Spleen (tissue), 7 donors: Measurements from ENCODE around the gene PHF20.

ENCODE experiments used
- POLR2A ChIP-seq, 3 donors: fragments of 450-650 bp; IDR thresholded peaks; one replicate each; pipeline ENCODE4 v1.5.1; 2017; ENCODE audit warnings: antibody characterized with exemption in 3 of 3, mild to moderate bottlenecking in 1 of 3
- POLR2AphosphoS5 ChIP-seq, 3 donors: sonication (generic); formaldehyde crosslinking; IDR thresholded peaks; one replicate each; pipeline ENCODE4 v1.5.1; 2017; ENCODE audit warnings: antibody characterized with exemption in 3 of 3
- TF ChIP-seq, protein P1 (sequence below), 11 experiments: fragments of 200-600 bp in 7 of 11; fragments of 450-650 bp in 4 of 11; sonication (generic) in 4 of 11; IDR thresholded peaks in 8 of 11; conservative IDR thresholded peaks in 3 of 11; 1 replicate in 7 of 11; 2 replicates in 4 of 11; pipeline versions ENCODE4 v1.4.0 to v1.8.0; 2016 to 2021; ENCODE audit warnings: antibody characterized with exemption in 11 of 11, inconsistent platforms in 4 of 11, mild to moderate bottlenecking in 1 of 11
- donor health status: DM: no; HTN: no; CAD: no; lungs with moderate emphysema.
- donor health status: DM: no; HTN: no; CAD: no.
- donor health status: DM: no; HTN: no; CAD: no.

DNA sequence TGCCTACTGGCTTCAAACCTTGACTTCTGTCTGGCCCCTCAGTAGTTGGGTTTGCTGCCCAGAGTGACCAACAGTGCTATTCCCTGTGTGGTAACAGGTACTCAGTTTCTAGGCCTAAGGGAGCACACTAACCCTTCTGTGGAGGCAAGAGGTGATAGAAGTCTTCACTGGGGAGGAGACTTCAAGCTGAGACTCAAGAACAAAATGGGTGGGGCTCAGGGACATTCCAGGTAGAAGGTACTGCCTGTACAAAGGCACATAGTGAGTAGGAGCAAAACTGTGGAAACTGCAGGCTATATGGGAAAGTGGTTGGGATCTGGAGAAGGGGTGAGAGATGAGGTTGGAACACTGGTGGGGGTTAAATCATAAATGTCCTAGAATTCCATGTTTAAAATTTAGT, 184.8 kb downstream of the PHF20 start:
- TF ChIP-seq, protein P1, sequence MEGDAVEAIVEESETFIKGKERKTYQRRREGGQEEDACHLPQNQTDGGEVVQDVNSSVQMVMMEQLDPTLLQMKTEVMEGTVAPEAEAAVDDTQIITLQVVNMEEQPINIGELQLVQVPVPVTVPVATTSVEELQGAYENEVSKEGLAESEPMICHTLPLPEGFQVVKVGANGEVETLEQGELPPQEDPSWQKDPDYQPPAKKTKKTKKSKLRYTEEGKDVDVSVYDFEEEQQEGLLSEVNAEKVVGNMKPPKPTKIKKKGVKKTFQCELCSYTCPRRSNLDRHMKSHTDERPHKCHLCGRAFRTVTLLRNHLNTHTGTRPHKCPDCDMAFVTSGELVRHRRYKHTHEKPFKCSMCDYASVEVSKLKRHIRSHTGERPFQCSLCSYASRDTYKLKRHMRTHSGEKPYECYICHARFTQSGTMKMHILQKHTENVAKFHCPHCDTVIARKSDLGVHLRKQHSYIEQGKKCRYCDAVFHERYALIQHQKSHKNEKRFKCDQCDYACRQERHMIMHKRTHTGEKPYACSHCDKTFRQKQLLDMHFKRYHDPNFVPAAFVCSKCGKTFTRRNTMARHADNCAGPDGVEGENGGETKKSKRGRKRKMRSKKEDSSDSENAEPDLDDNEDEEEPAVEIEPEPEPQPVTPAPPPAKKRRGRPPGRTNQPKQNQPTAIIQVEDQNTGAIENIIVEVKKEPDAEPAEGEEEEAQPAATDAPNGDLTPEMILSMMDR (IDR thresholded peaks at IDR 0.05 in 8 of 11, conservative IDR thresholded peaks at IDR 0.05 in 3 of 11): no peak
- TF ChIP-seq POLR2A (IDR thresholded peaks at IDR 0.05): no peak
- TF ChIP-seq POLR2AphosphoS5 (IDR thresholded peaks at IDR 0.05): no peak
